ENCODE data around the gene VCAN.

DNA sequence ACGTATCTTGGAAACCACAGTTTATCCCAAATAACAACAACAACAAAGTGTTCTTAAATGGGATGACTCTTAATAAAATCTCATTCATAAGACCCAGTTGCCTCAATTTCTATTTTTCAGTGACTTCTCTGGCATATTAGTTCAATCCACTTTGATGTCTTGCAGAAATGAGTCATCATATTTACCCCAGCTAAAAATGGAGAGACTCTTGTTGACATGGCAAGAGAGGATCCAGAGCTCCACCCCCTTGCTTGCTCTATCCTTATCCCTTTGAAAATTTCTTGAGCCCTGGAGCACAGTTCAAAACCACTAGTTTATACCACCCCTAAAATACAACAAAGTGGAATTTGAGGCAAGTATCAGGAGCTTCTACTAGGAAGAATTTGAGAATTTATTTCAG lies 20.8 kb downstream of the VCAN start:
- no peak for TF ChIP-seq POLR2A (IDR thresholded peaks at IDR 0.05; ENCODE audit: low read length)
- no peak for TF ChIP-seq GATA1 (IDR thresholded peaks at IDR 0.05; ENCODE audit: low read depth, low read length)

Data from erythroblast (primary cell).